HPDE6-E6E7 (cell line): ENCODE measurements around the gene MTCL1.

ENCODE experiments used
- DNase-seq: peaks from one replicate; pipeline ENCODE4 v3.0.0; 2011; ENCODE audit warnings: missing footprints; ENCODE audit errors: extremely low spot score

MTCL1 gene

GRCh38 chr18:8705238-8705960 is at the start of gene MTCL1:
Gene MTCL1, plus strand, starts transcription at chr18:8705556. Its CDS starts 105 bp downstream, at chr18:8705661.
- peak; percentile 70 for DNase-seq

GRCh38 chr18:8656232-8656631 is 49.1 kb upstream of the MTCL1 start:
- DNase-seq = no peak

DNA sequence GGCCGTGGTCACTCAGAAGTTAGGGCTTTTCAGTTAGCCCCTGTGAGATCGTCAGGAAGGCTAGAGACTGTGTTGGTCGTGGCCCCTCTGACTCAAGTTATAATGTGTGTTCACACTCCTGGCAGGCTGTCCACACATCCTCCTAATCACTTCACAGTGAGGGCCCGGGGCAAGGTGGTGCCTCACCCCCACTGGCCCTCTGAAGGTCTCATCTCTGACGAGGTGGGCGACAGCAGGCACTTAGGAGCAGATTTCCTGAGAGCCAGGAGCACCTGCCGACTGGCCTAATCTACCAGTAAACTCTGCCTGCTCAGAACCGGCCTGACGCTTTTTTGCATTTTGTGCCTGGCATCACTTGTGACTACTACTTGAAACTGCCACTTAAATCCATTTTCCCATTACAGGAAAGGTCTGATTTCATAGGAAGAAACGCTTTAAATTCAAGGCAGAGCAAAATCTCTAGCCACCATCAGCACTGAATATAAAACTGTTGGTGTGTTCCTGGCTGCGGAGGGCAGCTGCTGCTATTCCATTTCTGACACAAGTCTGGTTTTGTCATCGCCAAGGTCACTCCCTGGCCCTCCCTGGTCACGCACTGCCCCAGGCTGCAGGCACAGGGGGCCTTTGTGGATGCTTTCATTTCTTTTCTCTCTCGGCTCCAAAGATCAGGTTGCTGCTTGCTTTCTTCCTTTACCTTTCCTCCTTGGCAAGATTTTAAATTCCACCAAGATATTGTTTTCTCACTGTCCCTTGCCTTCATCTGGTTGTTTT is 48.1 kb upstream of the MTCL1 start:
- no peak for DNase-seq

DNA sequence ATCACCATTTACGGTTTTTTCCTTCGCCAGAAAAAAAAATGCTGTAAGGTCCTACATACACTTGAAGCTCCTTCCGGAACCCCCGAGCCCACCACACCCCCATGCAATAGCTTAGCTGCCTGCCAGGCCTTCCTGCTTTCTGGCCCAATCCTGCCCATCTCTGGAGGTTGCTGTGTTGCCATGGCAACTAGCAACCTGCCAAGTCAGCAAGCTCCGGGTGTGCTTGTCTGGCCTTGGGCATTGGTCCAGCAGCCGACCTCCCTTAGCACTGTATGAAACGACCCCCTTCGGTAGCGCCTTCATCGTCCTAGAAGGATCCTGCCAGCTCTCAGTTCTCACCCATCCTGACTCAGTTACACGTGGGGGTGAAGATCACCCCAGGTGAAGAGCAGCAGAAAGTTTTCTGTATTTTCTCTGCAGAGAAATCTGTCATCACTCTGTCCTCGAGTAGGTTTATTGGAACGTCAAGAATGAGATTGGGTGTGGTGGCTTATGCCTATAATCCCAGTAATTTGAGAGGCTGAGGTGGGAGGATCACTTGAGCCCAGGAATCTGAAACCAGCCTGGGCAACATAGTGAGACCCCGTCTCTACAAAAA is 47.4 kb upstream of the MTCL1 start:
- DNase-seq = no peak

GRCh38 chr18:8658858-8659485 is 46.4 kb upstream of the MTCL1 start:
- no peak for DNase-seq

- DNase-seq = no peak
Observed at GRCh38 chr18:8659609-8660242, 45.6 kb upstream of the MTCL1 start.

- DNase-seq = no peak
Observed at GRCh38 chr18:8660316-8660715, 45.0 kb upstream of the MTCL1 start.

DNA sequence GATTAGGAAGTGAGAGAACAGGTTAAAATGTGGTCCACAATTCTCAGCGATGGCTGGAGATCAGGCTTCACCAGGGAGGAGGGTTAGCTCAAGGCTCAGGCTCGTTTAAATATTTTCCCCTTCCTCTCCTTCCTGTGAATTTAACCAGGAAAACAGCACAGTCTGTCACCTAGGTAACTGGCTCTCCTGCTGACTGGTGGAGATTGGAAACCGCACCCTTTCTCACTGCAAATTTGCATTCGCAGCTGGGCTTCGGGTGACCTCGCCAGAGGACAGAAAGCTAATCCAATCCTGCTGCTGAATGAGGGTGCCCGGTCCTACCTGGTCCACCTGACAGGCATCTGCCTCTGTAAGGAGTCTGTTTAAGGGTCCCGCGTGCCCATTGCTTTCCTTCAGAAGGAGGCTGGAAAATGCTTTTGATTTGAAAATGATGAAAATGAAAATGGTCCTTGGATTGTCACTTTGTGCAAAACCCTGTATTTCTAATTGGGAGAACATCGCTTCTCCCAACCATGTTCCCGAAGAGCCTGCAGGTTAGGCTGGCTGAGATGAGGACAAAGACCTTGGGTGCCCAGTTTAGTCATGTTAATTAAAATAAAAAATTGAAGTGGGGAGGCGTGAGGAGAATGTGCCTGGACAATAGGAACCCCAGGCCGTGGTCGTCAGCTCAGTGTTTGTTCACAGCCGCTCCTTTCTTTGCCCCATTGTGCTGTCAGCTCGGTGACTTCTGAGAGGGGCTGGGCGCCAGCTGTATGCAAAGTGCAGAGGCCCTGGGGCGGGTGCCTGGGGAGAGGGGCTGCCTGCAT is 43.4 kb upstream of the MTCL1 start:
- DNase-seq = no peak

DNA sequence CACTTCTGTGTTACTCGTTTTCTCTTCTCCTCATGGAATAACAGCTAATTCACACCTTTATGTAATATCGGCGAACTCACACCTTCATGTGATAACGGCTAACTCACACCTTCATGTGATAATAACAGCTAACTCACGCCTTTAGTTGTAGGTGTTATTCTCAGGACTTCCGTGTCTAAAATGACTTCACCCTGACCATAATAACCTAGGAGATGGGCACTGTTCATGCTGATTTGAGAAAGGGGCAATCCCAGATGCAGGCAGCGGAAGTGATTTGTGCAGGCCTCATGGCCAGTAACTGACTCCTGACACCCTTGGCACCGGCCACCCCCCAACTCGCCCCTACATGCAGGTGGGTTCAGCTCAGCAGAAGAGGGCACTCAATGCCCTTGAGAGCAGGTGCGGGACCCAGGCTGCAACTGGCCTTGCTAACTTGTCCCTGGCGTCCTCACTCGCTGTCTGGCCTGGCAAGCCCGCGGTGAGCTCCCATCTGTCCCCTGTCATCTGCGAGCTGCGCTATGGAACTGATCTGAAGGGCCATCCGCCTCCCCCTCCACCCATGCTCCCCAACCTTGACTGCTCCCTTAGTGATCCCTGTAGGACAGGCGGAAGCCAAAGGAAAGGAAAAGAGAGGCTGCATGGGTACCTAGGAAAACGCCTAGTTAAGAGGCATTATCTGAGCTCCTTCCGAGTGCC is 42.6 kb upstream of the MTCL1 start:
- no peak for DNase-seq

DNA sequence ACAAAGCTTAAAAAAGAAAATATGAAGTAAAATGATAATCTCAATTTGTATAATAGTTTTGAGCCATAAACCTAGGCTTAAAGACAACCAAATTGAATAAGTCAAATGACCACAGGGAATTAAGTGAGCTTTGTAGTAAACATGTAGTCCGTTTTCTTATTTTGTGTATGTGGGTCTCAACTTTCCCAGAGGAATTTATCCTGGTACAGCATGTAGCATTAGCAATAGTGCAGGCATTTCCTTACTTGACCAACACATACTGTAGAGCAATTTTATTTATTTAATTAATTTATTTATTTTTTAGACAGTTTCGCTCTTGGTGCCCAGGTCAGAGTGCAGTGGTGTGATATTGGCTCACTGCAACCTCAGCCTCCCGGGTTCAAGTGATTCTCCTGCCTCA is 37.5 kb upstream of the MTCL1 start:
- DNase-seq = no peak

GRCh38 chr18:8668381-8668780 is 37.0 kb upstream of the MTCL1 start:
- DNase-seq = no peak

DNA sequence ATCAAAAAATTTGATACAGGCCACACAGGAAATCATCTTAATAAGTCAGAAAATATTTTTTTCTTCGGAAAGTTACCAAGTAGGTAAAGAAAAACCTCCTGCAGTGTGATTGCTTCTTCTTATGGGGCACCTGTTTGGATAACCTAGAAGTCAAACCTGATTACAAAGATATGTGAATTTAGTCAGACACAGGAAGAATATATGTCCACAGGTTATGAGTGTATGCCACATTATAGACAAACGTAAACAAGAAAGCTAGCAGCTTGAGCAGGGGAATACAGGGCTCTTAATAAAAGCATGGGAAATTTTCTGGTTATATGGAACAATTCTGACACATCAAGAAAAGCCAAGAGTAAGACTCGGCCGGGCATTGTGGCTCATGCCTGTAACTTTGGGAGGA is 35.8 kb upstream of the MTCL1 start:
- DNase-seq = no peak

GRCh38 chr18:8673256-8674209 is 31.8 kb upstream of the MTCL1 start:
- no peak for DNase-seq

DNA sequence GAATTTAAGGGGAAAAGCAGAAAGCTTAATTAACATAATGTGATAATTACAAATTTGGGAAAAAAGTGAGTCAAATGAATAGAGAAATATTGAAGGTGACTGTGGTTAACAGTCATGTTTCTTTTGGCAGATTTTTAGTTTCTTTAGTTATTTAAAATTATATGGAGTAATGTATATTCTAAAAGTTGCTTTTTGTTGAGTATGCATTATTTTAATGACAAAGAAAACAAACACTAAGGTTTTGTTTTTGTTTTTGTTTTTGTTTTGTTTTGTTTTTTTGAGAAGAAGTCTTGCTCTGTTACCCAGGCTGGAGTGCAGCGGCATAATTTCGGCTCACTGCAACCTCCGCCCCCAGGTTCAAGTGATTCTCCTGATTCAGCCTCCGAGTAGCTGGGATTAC is 30.3 kb upstream of the MTCL1 start:
- no peak for DNase-seq

DNA sequence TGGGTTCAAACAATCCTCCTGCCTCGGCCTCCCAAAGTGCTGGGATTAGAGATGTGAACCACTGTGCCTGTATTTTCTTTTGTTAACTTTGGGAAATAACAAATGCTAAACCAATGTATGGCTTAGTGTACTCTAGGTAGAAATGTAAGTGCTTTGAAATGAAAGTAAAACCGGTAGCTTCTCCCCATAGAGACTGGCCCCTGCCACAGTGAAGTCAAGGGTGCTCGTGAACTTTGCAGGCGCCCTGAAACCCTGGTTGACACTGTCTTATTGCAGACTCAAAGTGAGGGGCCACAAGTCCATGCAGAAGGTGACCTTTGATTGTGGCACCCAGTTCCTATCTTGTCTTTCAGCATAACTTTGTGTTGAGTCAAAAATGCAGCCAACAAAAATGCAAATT is 24.2 kb upstream of the MTCL1 start:
- DNase-seq = no peak

DNA sequence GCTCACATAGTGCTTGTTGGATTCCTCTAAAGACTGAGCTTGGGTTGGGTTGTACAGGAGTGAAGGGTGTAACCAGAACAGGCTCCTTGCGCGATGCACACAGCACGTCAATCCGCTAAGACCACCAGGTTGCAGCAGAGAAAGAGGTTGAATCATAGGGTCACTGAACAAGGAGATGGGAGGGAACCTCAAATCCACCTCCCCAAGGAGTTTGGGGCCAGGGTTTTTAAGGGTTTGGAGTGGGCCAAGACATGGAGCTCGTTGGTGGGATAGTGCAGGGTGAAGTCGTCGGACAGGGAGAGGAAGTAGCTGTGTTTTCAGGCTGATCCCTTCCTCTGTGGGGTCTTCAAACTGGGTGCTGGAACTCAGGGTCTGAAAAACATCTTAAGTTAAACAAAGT is 20.8 kb upstream of the MTCL1 start:
- DNase-seq = no peak

GRCh38 chr18:8685141-8685913 is 20.0 kb upstream of the MTCL1 start:
- peak; percentile 89 for DNase-seq

DNA sequence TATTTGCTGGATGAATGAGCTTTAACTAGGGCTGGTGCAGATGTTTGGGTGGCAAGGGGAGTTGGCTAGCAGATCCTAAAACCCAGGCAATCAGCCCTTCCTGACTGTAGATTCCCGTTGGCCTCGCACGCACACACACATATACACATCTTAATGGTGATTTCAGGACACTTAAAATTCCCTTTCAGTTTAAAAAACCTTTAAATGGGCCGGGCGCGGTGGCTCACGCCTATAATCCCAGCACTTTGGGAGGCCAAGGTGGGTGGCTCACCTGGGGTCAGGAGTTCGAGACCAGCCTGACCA is 19.5 kb upstream of the MTCL1 start:
- DNase-seq = no peak

- no peak for DNase-seq
Observed at GRCh38 chr18:8686611-8687010, 18.7 kb upstream of the MTCL1 start.
